ENCODE measurements around the gene SIRPA.

Gene SIRPA

GRCh38 chr20:1887756-1888155 lies 7.5 kb upstream of the SIRPA start:
- DNase-seq (ENCODE audit: low read depth in 3 of 3) = no peak

GRCh38 chr20:1888796-1889463 lies 6.3 kb upstream of the SIRPA start:
- DNase-seq (ENCODE audit: low read depth in 3 of 3) = no peak

- DNase-seq (ENCODE audit: low read depth in 3 of 3) = no peak
Measured at GRCh38 chr20:1890469-1891262, 4.5 kb upstream of the SIRPA start.

- no peak for DNase-seq (ENCODE audit: low read depth in 3 of 3)
Measured at GRCh38 chr20:1891263-1892118, 3.7 kb upstream of the SIRPA start.

- DNase-seq (ENCODE audit: low read depth in 3 of 3) = no peak
Measured at GRCh38 chr20:1892119-1892385, 3.2 kb upstream of the SIRPA start.

GRCh38 chr20:1893721-1894470 lies 1.3 kb upstream of the SIRPA start:
- DNase-seq (ENCODE audit: low read depth in 3 of 3) = no peak

- no peak for DNase-seq (ENCODE audit: low read depth in 3 of 3)
Measured at GRCh38 chr20:1894471-1894950, 696 bp upstream of the SIRPA start.

- no peak for DNase-seq (ENCODE audit: low read depth in 3 of 3)
Measured at GRCh38 chr20:1895674-1896483, 672 bp downstream of the SIRPA start.

- DNase-seq (ENCODE audit: low read depth in 3 of 3) = no peak
Measured at GRCh38 chr20:1896484-1897258, 1.5 kb downstream of the SIRPA start.

- DNase-seq (ENCODE audit: low read depth in 3 of 3) = no peak
Measured at GRCh38 chr20:1897541-1897940, 2.3 kb downstream of the SIRPA start.

GRCh38 chr20:1897965-1898464 lies 2.8 kb downstream of the SIRPA start:
- DNase-seq (ENCODE audit: low read depth in 3 of 3) = no peak

GRCh38 chr20:1898482-1899240 lies 3.5 kb downstream of the SIRPA start:
- DNase-seq (ENCODE audit: low read depth in 3 of 3) = no peak

GRCh38 chr20:1899241-1899525 lies 4.0 kb downstream of the SIRPA start:
- no peak for DNase-seq (ENCODE audit: low read depth in 3 of 3)

- no peak for DNase-seq (ENCODE audit: low read depth in 3 of 3)
Measured at GRCh38 chr20:1900321-1900801, 5.2 kb downstream of the SIRPA start.

- DNase-seq (ENCODE audit: low read depth in 3 of 3) = no peak
Measured at GRCh38 chr20:1901704-1902103, 6.5 kb downstream of the SIRPA start.

GRCh38 chr20:1902188-1902587 lies 7.0 kb downstream of the SIRPA start:
- no peak for DNase-seq (ENCODE audit: low read depth in 3 of 3)

- no peak for DNase-seq (ENCODE audit: low read depth in 3 of 3)
Measured at GRCh38 chr20:1904135-1904534, 8.9 kb downstream of the SIRPA start.

GRCh38 chr20:1905009-1905408 lies 9.8 kb downstream of the SIRPA start:
- no peak for DNase-seq (ENCODE audit: low read depth in 3 of 3)

- no peak for DNase-seq (ENCODE audit: low read depth in 3 of 3)
Measured at GRCh38 chr20:1905693-1906092, 10.5 kb downstream of the SIRPA start.
